Panc1 (cell line): ENCODE data around the gene LRRC38. TPM values are rescaled to one million over a fixed set of nuclear protein-coding genes. Genes with fewer than 3 reads are reported as not detected.

Source experiments
- ATAC-seq: fragments of 200-7000 bp; cut with Tn5 transposase; 2 replicates; pipeline ENCODE4 v1.9.1; 2020; ENCODE audit warnings: mild to moderate bottlenecking, moderate library complexity
- BruUV-seq: library from RNA; stranded (reverse); fragments of 400-500 nt; replicated peaks from 2 replicates; lab custom pipeline; 2021; lab: Mats Ljungman, UMichigan
- CTCF ChIA-PET: fragments of 300-600 bp; sonication (Branson Sonifier 250); formaldehyde crosslinking; loops from one replicate; lab custom pipeline; 2022; ENCODE audit warnings: antibody characterized with exemption; lab: Charles Lee
- POLR2A ChIA-PET: fragments of 300-600 bp; sonication (Branson Sonifier 250); formaldehyde crosslinking; loops from one replicate; lab custom pipeline; 2022; ENCODE audit warnings: antibody characterized with exemption; lab: Charles Lee
- DNase-seq: peaks from one replicate; pipeline ENCODE4 v3.0.0-alpha.2; 2010; ENCODE audit warnings: low read depth, low spot score
- H3K27ac ChIP-seq: 2 replicates; pipeline ENCODE4 v1.5.1; 2011; ENCODE audit warnings: mild to moderate bottlenecking, low read length, inconsistent platforms
- H3K27me3 ChIP-seq: fragments of 200-500 bp; sonication (Bioruptor generic); 2 replicates; pipeline ENCODE4 v1.6.0; 2014; ENCODE audit warnings: low read length, inconsistent platforms; ENCODE audit not compliant: control insufficient read depth, insufficient read depth
- H3K36me3 ChIP-seq: fragments of 200-500 bp; sonication (Bioruptor generic); 2 replicates; pipeline ENCODE4 v1.5.1; 2014; ENCODE audit warnings: inconsistent platforms, mild to moderate bottlenecking, low read length, moderate library complexity; ENCODE audit not compliant: control insufficient read depth, insufficient read depth
- H3K4me1 ChIP-seq: 2 replicates; pipeline ENCODE4 v1.5.1; 2011; ENCODE audit warnings: inconsistent platforms, mild to moderate bottlenecking, low read length, moderate library complexity; ENCODE audit not compliant: control insufficient read depth, insufficient read depth
- H3K4me3 ChIP-seq, 2 experiments: 2 replicates each; pipeline ENCODE4 v1.5.1; 2011 to 2012; ENCODE audit warnings: low read depth in 2 of 2, low read length in 2 of 2, mild to moderate bottlenecking in 2 of 2, inconsistent platforms in 1 of 2, moderate library complexity in 1 of 2
- H3K9me3 ChIP-seq: fragments of 200-500 bp; sonication (Bioruptor generic); 2 replicates; pipeline ENCODE4 v1.5.1; 2014; ENCODE audit warnings: low read depth, mild to moderate bottlenecking, inconsistent platforms, low read length, moderate library complexity; ENCODE audit not compliant: control insufficient read depth, insufficient read depth
- POLR2AphosphoS5 ChIP-seq: IDR thresholded peaks from 2 replicates; pipeline ENCODE4 v1.6.1; 2012; ENCODE audit warnings: mild to moderate bottlenecking, low read depth, low read length, moderate library complexity
- SIN3A ChIP-seq: IDR thresholded peaks from 2 replicates; pipeline ENCODE4 v1.6.1; 2012; ENCODE audit warnings: low read depth, mild to moderate bottlenecking, low read length, moderate library complexity, borderline replicate concordance; ENCODE audit not compliant: insufficient read depth
- TCF7L2 ChIP-seq: IDR thresholded peaks from 2 replicates; pipeline ENCODE4 v1.6.1; 2011; ENCODE audit warnings: mild to moderate bottlenecking, low read depth, low read length, inconsistent platforms
- in situ Hi-C: cut with HindIII; loops from 2 replicates; pipeline ENCODE4 v1.10.0; 2016; ENCODE audit warnings: low sequenced_read_pairs, low pct_unique_long_range_greater_than_20kb
- intact Hi-C: fragments of 100-400 bp; cut with micrococcal nuclease; formaldehyde crosslinking; loops from one replicate; pipeline ENCODE4 v1.10.0; 2022; ENCODE audit not compliant: unreplicated experiment
- total RNA-seq: library from RNA; stranded (reverse); gene quantifications from one replicate; pipeline ENCODE4 v1.2.1, GENCODE V29; 2021; ENCODE audit not compliant: unreplicated experiment
- TF ChIP-seq, protein P1 (sequence below): fragments of 450-650 bp; IDR thresholded peaks from 2 replicates; pipeline ENCODE4 v1.5.1; 2017; ENCODE audit warnings: mild to moderate bottlenecking
- TF ChIP-seq, protein P2 (sequence below), 2 experiments: IDR thresholded peaks; 2 replicates each; pipeline ENCODE4 v1.6.1; 2011 to 2012; ENCODE audit warnings: low read depth in 2 of 2, control low read depth in 1 of 2, low read length in 1 of 2, mild to moderate bottlenecking in 1 of 2, moderate library complexity in 1 of 2; ENCODE audit not compliant: insufficient read depth in 1 of 2

LRRC38 gene
- total RNA-seq, 1 experiment from 2014 or later: not detected

DNA sequence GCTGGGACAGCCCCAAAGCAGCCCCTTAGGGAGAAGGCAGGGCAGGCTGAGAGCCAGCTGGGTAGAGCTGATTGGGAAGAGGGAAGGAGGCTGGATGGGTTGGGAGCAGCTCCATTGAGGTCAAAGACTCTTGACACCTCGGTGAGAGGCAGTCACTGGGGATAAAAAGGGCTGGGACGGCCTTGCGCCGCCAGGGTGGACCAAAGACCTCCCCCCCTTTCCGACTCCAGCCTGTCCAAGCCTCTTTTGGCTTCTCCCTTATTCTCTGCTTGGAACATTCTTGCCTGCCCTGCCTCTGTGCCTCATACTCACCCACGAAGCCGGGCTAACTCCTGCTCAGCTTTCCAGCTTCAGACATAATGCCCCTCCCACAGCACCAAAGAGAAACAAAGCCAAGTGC is 51.1 kb downstream of the LRRC38 start:
- ATAC-seq (no peak), DNase-seq (no peak)
- Histone ChIP-seq H3K9me3 (no peaks in the 10 kb centered on the region), H3K27ac (no peak overlapping the region), H3K36me3 (no peaks in the 10 kb centered on the region), H3K27me3 (peaks cover 2% of the 10 kb centered on the region; the same call in 1 of the 2 replicates), H3K4me3 (no peak overlapping the region), H3K4me1 (no peaks in the 10 kb centered on the region)
- BruUV-seq: no TSS peak
- POLR2A ChIA-PET: interaction anchor here (0.5 kb wide), 1 partner anchor 839 kb away, joined by 5 read pairs; no protein-coding TSS in a partner anchor
- TF ChIP-seq, protein P1, sequence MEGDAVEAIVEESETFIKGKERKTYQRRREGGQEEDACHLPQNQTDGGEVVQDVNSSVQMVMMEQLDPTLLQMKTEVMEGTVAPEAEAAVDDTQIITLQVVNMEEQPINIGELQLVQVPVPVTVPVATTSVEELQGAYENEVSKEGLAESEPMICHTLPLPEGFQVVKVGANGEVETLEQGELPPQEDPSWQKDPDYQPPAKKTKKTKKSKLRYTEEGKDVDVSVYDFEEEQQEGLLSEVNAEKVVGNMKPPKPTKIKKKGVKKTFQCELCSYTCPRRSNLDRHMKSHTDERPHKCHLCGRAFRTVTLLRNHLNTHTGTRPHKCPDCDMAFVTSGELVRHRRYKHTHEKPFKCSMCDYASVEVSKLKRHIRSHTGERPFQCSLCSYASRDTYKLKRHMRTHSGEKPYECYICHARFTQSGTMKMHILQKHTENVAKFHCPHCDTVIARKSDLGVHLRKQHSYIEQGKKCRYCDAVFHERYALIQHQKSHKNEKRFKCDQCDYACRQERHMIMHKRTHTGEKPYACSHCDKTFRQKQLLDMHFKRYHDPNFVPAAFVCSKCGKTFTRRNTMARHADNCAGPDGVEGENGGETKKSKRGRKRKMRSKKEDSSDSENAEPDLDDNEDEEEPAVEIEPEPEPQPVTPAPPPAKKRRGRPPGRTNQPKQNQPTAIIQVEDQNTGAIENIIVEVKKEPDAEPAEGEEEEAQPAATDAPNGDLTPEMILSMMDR: no peak
- TF ChIP-seq POLR2AphosphoS5: no peak
- TF ChIP-seq, protein P2, sequence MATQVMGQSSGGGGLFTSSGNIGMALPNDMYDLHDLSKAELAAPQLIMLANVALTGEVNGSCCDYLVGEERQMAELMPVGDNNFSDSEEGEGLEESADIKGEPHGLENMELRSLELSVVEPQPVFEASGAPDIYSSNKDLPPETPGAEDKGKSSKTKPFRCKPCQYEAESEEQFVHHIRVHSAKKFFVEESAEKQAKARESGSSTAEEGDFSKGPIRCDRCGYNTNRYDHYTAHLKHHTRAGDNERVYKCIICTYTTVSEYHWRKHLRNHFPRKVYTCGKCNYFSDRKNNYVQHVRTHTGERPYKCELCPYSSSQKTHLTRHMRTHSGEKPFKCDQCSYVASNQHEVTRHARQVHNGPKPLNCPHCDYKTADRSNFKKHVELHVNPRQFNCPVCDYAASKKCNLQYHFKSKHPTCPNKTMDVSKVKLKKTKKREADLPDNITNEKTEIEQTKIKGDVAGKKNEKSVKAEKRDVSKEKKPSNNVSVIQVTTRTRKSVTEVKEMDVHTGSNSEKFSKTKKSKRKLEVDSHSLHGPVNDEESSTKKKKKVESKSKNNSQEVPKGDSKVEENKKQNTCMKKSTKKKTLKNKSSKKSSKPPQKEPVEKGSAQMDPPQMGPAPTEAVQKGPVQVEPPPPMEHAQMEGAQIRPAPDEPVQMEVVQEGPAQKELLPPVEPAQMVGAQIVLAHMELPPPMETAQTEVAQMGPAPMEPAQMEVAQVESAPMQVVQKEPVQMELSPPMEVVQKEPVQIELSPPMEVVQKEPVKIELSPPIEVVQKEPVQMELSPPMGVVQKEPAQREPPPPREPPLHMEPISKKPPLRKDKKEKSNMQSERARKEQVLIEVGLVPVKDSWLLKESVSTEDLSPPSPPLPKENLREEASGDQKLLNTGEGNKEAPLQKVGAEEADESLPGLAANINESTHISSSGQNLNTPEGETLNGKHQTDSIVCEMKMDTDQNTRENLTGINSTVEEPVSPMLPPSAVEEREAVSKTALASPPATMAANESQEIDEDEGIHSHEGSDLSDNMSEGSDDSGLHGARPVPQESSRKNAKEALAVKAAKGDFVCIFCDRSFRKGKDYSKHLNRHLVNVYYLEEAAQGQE (IDR thresholded peaks at IDR 0.05; ENCODE audit: insufficient read depth in 1 of 2, low read depth in 2 of 2, low read length in 1 of 2): no peak
- TF ChIP-seq SIN3A: no peak
- TF ChIP-seq TCF7L2: no peak
- in situ Hi-C loops (no loop called here), intact Hi-C loops (no loop called here)
- CTCF ChIA-PET: no interaction called here

DNA sequence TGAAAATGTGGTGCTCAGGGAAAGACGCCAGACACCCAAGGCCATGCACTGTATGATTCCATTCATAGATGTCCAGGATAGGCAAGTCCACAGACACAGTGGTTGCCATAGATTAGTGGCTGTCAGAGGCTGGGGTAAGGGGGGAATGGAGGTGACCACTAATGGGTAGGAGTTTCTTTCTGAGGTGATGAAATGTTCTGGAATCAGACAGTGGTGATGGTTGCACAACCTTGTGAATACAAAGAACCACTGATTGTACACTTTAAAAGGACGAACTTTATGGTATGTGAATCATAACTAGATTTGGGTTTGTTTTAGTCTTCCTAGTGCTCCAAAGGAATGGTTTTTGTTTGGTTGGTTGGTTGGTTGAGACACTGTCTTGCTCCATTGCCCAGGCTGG is 51.8 kb downstream of the LRRC38 start:
- Histone ChIP-seq H3K4me3 (no peak overlapping the region), H3K36me3 (no peaks in the 10 kb centered on the region), H3K9me3 (no peaks in the 10 kb centered on the region), H3K4me1 (no peaks in the 10 kb centered on the region), H3K27ac (no peak overlapping the region), H3K27me3 (peaks cover 2% of the 10 kb centered on the region; the same call in 1 of the 2 replicates)
- CTCF ChIA-PET: no interaction called here
- no peak for TF ChIP-seq TCF7L2
- TF ChIP-seq, protein P1: no peak
- no peak for TF ChIP-seq POLR2AphosphoS5
- TF ChIP-seq SIN3A: no peak
- TF ChIP-seq, protein P2 (IDR thresholded peaks at IDR 0.05; ENCODE audit: insufficient read depth in 1 of 2, low read depth in 2 of 2, low read length in 1 of 2): no peak
- in situ Hi-C loops (no loop called here), intact Hi-C loops (no loop called here)
- BruUV-seq: no TSS peak
- POLR2A ChIA-PET: no interaction called here
- DNase-seq (no peak), ATAC-seq (no peak)
